NCI-H82 (cell line): Measurements from ENCODE around the gene DEFB129.
"Not testable (repeated sequence)": the region's sequence is repeated elsewhere in the genome, so short reads cannot be mapped to it uniquely, and the experiment has no call there.

ENCODE experiments used
- DNase-seq: peaks from one replicate; lab custom pipeline; 2025; lab: John Stamatoyannopoulos, UW

Gene DEFB129

GRCh38 chr20:253447-253846, 26.4 kb downstream of the DEFB129 start:
- not testable (repeated sequence) for DNase-seq

- DNase-seq = no peak
Observed at GRCh38 chr20:257419-257818, 30.4 kb downstream of the DEFB129 start, which contains the start of gene DEFB132. Gene DEFB132 (plus strand): TSS chr20:257724. CDS start chr20:257779, 55 bp downstream.

DNA sequence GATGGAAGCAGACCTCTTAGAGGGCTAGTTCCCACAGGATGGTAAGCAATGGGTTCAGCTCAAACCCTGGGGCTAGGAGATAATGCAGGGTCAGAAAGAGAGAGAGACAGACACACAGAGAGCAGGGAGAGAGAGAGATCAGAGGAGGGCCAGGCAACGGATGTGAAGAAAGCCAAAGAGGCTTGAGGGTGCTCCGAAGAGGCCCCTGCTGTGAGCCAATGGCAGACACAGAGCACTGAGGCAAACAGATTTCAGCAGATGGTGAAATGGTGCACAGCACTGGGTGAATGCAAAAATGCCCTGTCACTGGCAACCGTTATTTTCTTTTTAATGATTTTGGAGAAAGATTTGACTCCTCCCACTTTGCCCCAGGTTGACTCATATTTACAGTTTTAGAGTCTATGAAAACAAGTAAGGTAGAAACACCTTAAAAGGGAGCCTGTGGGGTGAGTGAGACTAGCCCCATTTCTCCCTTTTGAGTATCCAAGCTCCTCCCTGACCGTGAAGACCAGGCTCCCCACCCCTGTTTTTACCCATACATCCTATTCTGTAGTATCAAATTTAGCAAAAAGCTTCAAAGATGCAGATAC, 31.3 kb downstream of the DEFB129 start:
- DNase-seq = no peak

DNA sequence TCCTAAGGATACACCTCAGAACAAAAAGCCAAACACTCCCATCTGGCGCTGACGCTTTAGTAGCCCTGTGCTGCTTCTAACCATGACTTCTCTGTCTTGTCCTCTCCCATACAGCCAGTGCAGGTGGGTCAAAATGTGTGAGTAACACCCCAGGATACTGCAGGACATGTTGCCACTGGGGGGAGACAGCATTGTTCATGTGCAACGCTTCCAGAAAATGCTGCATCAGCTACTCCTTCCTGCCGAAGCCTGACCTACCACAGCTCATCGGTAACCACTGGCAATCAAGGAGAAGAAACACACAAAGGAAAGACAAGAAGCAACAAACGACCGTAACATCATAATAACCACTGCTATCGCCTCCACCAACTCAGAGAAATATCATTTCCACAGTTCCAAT, 31.9 kb downstream of the DEFB129 start:
- peak; percentile 18 for DNase-seq

DNA sequence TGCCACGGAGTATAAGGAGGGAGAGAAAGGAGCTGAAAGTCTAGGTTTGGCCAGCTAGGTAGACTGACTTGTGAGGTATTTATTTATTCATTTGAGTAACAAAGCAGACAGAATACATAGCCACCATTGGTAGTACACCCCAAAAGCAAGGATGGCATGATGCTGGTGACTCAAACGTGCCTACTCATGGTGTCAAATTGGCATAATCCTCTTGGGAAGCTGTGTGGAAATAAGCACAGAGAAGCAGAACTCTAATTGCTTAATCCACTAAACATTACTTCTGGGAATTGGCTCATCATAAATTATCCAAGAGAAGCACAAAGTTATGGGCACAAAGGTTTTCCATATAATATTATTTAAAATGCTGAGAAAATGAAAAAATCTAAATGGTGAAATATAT, 32.9 kb downstream of the DEFB129 start:
- DNase-seq = peak; percentile 46

DNA sequence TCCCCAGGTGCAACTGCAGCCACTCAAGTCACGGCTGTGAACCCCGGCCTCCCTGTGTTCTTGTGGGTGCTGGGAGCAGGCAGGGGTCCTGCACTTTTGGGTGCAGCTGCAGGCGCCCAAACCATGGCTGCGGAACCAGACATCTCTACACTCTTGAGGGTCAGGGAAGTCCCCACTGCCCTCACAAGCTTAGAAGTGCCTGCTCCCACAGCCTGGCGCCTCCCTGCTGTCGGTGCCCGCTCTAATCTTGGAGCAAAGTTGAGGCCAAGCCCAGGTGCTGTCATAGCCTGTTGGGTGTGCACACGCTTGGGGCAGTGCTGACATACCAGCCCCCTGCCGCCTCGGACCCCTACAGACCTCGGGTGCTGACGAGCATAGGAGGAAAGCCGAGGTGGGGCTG, 36.6 kb downstream of the DEFB129 start:
- no peak for DNase-seq

GRCh38 chr20:266596-267562, 39.8 kb downstream of the DEFB129 start:
- peak; percentile 94 for DNase-seq

- DNase-seq = no peak
Observed at GRCh38 chr20:270517-270916, 43.5 kb downstream of the DEFB129 start.

GRCh38 chr20:271069-271468, 44.0 kb downstream of the DEFB129 start:
- no peak for DNase-seq

GRCh38 chr20:271528-271927, 44.5 kb downstream of the DEFB129 start:
- DNase-seq = no peak

GRCh38 chr20:272718-273117, 45.7 kb downstream of the DEFB129 start:
- DNase-seq = no peak

DNA sequence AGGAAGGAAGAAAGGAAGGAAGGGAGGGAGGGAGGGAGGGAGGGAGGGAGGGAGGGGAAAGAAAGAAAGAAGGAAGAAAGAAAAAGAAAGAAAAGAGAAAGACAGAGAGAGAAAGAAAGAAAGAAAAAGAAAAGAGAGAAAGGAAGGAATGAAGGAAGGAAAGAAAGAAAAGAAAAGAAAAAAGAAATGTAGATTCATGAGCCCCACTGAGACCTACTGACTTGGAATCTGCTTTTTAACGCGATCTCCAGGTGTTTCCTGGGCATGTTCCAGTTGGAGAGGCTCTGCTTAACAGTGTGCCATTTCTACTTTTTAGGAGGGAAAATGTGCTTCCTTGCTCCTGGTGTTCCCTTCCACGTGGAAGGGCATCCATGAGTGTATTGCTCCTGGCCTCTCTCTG, 46.8 kb downstream of the DEFB129 start:
- no peak for DNase-seq

DNA sequence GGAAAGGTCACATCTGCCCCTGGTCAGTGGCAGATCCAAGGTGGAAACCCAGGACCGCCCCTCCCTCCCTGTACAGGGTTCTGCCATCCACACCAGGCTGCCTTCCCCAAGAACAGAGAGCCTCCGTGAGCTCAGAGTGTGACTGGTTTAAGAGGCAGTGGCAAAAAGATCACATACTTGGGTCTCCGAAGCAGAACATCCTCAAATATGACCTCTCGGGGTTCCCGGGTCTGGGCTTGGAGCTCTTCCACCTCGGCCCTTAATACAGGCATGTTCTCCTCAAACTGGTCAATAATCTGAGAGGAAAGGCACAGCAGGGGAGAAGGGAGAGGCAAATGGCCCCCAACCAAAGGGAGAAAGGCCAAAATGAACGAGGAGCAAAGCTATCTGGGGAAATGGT, 48.7 kb downstream of the DEFB129 start:
- DNase-seq = no peak

DNA sequence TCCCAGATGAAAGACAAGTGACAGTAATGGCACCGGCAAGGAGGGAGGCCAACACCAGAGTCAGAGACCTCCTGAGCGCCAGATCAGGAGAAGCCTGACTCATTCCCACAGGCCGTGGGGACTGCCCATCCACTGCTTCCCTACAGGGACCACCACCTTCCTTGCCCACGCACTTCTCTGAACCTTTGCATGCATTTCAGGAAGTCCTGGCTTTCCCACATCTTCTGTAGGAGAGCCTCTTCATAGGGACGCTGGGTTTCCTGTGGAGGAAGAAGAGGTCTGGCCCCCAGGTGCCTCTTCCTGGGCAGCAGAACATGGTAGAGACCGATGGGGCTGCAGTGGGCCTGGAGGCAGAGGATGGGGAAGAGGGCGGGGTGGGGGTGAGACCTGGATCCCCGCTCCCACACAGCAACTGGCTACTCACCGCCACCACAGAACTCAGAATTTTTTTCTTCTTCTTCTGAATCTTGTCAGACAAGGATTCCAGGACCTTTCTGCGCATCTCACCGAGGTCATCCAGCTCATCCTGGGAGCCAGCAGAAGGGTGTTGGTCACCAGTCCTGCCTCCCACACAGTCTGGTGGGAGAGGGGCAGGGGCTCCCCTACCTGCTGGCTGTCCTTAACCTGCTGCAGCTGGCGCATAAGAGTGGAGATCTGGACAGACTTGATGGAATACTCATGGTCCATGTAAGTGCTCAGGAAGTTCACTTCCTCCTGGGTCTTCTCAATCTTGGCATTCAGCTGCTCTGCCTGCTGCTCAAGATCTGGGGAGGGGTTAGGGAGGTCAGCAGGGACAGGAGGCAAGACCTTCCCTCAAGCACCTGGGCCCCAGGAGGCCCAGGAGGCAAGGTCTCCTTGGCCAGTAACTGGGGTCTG, 49.8 kb downstream of the DEFB129 start:
- no peak for DNase-seq

DNA sequence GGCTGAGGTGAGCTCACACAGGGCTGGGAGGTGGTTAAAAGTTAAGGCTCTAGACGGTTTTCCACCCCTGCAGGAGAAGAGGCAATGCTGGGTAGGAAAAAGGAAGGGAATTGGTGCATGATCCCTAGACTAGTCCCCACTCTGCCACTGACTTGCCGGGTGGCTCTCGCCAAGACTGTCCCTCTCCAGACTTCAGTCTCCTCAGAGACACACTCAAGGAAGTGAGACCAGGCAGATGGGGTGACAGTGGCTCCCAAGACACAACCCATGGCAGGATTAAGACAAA, 50.4 kb downstream of the DEFB129 start:
- no peak for DNase-seq

GRCh38 chr20:278181-278580, 51.1 kb downstream of the DEFB129 start:
- DNase-seq = no peak

DNA sequence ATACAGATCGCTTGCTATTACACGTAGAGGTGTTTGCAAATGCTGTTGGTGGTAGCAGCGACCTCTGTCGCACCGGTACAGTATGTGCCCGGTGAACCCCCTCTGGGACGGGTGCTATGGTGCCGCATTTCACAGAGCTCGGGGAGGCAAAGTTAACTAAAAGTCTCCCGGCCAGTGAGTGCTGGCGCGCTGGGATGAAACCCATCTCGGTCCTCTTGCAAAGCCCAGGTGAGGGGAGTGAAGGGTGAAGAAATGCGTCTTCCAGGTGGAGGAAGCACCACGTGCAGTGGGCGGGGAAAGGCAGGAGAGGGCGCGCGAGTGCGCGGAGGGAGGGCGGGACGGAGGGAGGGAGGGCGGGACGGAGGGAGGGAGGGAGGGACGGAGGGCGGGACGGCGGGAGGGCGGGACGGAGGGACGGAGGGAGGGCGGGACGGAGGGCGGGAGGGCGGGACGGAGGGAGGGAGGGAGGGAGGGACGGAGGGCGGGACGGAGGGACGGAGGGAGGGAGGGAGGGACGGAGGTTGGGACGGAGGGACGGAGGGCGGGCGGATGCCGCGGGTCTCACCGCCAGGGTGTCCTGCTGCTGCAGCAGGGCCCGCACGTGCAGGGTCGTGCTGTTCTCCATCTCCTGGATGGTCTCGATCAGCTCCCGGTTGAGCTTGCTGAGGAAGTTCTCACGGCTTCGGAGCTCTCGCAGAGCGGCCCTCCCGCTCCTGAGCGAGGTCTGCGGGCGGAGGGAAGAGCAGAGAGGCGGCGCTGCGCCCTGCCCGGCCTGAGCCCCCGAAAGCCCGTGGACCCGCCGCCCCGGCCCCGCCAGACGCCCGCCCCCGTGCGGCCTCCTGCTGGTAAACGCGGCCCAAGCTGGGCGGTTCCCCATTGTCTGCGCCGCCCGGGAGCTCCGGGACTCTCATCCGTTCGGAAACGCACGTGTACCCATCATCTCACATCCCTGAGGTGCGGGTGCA, 51.8 kb downstream of the DEFB129 start:
- no peak for DNase-seq
